Liver (tissue), 9 donors: ENCODE results near the gene MEF2B. TPM values are rescaled to one million over a fixed set of nuclear protein-coding genes. Genes with fewer than 3 reads are reported as not detected.

Experiments
- DNase-seq: peaks from one replicate; pipeline ENCODE4 v3.0.0-alpha.2; 2017; ENCODE audit warnings: low spot score
- H3K27ac ChIP-seq, 2 donors: one replicate each; pipeline ENCODE4 v1.7.0; 2013; ENCODE audit warnings: inconsistent platforms in 2 of 2, low read length in 2 of 2, control low read depth in 1 of 2, low read depth in 1 of 2, mild to moderate bottlenecking in 1 of 2
- H3K27me3 ChIP-seq, 4 donors: one replicate each; pipeline versions ENCODE4 v1.6.1 to v1.7.0; 2013; ENCODE audit warnings: low read length in 3 of 4, inconsistent platforms in 1 of 4, mild to moderate bottlenecking in 1 of 4, moderate library complexity in 1 of 4; ENCODE audit not compliant: control insufficient read depth in 4 of 4, insufficient read depth in 4 of 4
- H3K36me3 ChIP-seq, 4 donors: one replicate each; pipeline versions ENCODE4 v1.6.1 to v1.7.0; 2013; ENCODE audit warnings: low read length in 3 of 4, mild to moderate bottlenecking in 3 of 4, low read depth in 1 of 4, moderate library complexity in 1 of 4; ENCODE audit not compliant: control insufficient read depth in 4 of 4, insufficient read depth in 3 of 4
- H3K4me1 ChIP-seq, 4 donors: one replicate each; pipeline versions ENCODE4 v1.6.1 to v1.7.0; 2013; ENCODE audit warnings: low read length in 3 of 4, mild to moderate bottlenecking in 3 of 4, moderate library complexity in 1 of 4; ENCODE audit not compliant: control insufficient read depth in 4 of 4, insufficient read depth in 4 of 4
- H3K4me3 ChIP-seq, 3 donors: one replicate each; pipeline versions ENCODE4 v1.6.1 to v1.7.0; 2013; ENCODE audit warnings: low read length in 3 of 3, control low read depth in 1 of 3, low read depth in 1 of 3, mild to moderate bottlenecking in 1 of 3
- H3K9ac ChIP-seq, 2 donors: one replicate each; pipeline ENCODE4 v1.7.0; 2013; ENCODE audit warnings: low read length in 2 of 2, mild to moderate bottlenecking in 2 of 2, moderate library complexity in 2 of 2, control low read depth in 1 of 2, low read depth in 1 of 2
- H3K9me3 ChIP-seq, 4 donors: one replicate each; pipeline versions ENCODE4 v1.6.1 to v1.7.0; 2013; ENCODE audit warnings: low read length in 3 of 4; ENCODE audit not compliant: control insufficient read depth in 4 of 4
- CTCF ChIP-seq: fragments of 150-350 bp; IDR thresholded peaks from 2 replicates; pipeline ENCODE4 v1.5.1; 2017; ENCODE audit warnings: improper control_type of control experiment, low read depth, low read length; ENCODE audit not compliant: missing input control
- FOXA1 ChIP-seq: IDR thresholded peaks from 2 replicates; pipeline ENCODE4 v1.6.1; 2016; ENCODE audit warnings: antibody characterized with exemption
- FOXA2 ChIP-seq: IDR thresholded peaks from 2 replicates; pipeline ENCODE4 v1.6.1; 2016; ENCODE audit warnings: antibody characterized with exemption
- GABPA ChIP-seq, 2 donors: IDR thresholded peaks in 1 of 2; conservative IDR thresholded peaks in 1 of 2; 2 replicates each; pipeline ENCODE4 v1.6.1; 2016; ENCODE audit warnings: antibody characterized with exemption in 2 of 2, mild to moderate bottlenecking in 1 of 2, moderate library complexity in 1 of 2
- HNF4A ChIP-seq, 2 donors: conservative IDR thresholded peaks; 2 replicates each; pipeline ENCODE4 v1.6.1; 2016; ENCODE audit warnings: antibody characterized with exemption in 2 of 2, mild to moderate bottlenecking in 2 of 2
- HNF4G ChIP-seq: IDR thresholded peaks from 2 replicates; pipeline ENCODE4 v1.6.1; 2016; ENCODE audit warnings: antibody characterized with exemption
- JUND ChIP-seq, 2 donors: IDR thresholded peaks; 2 replicates each; pipeline ENCODE4 v1.6.1; 2016; ENCODE audit warnings: antibody characterized with exemption in 2 of 2
- MAX ChIP-seq: IDR thresholded peaks from 2 replicates; pipeline ENCODE4 v1.6.1; 2016; ENCODE audit warnings: antibody characterized with exemption
- NR2F2 ChIP-seq: IDR thresholded peaks from 2 replicates; pipeline ENCODE4 v1.6.1; 2016; ENCODE audit warnings: antibody characterized with exemption
- RAD21 ChIP-seq, 2 donors: IDR thresholded peaks; 2 replicates each; pipeline ENCODE4 v1.6.1; 2016; ENCODE audit warnings: antibody characterized with exemption in 2 of 2, mild to moderate bottlenecking in 2 of 2
- REST ChIP-seq: IDR thresholded peaks from 2 replicates; pipeline ENCODE4 v1.6.1; 2016; ENCODE audit warnings: antibody characterized with exemption, mild to moderate bottlenecking
- RXRA ChIP-seq, 2 donors: IDR thresholded peaks; 2 replicates each; pipeline ENCODE4 v1.6.1; 2017 to 2018; ENCODE audit warnings: antibody characterized with exemption in 2 of 2, mild to moderate bottlenecking in 1 of 2
- SP1 ChIP-seq: IDR thresholded peaks from 2 replicates; pipeline ENCODE4 v1.6.1; 2018; ENCODE audit warnings: antibody characterized with exemption, mild to moderate bottlenecking
- TAF1 ChIP-seq: conservative IDR thresholded peaks from 2 replicates; pipeline ENCODE4 v1.6.1; 2016; ENCODE audit warnings: antibody characterized with exemption, mild to moderate bottlenecking
- YY1 ChIP-seq: IDR thresholded peaks from 2 replicates; pipeline ENCODE4 v1.6.1; 2016; ENCODE audit warnings: antibody characterized with exemption, mild to moderate bottlenecking
- ZBTB33 ChIP-seq: IDR thresholded peaks from 2 replicates; pipeline ENCODE4 v1.6.1; 2016; ENCODE audit warnings: antibody characterized with exemption
- WGBS: extraction: QIAGEN DNeasy Blood & Tissue Kit; methylation state at CpG from one replicate; pipeline ENCODE4 v1.1.7; 2013; 5-methylcytosine and 5-hydroxymethylcytosine counted together
- polyA plus RNA-seq, 2 donors: library from polyadenylated mRNA; stranded (reverse) in 1 of 2; unstranded in 1 of 2; fragments of 200-250 nt in 1 of 2; fragments of >200 nt in 1 of 2; fragmentation: Nextera tagmentation in 1 of 2; extraction: Ambion mirVana in 1 of 2; gene quantifications; one replicate each; pipeline versions ENCODE4 v1.2.1 to v1.2.3, GENCODE V29; 2013 to 2015
- total RNA-seq, 2 donors: library from RNA; depleted of rRNA; stranded (reverse); fragments of >200 nt; gene quantifications; one replicate each; pipeline ENCODE4 v1.2.3, GENCODE V29; 2014
- donor health status: healthy.
- donor health status: healthy.
- donor health status: healthy.
- donor health status: healthy.
- donor health status: healthy.

MEF2B gene
- total and polyA plus RNA-seq, 4 donors = 0.08 to 0.39 (median 0.30) TPM; not detected in 1

DNA sequence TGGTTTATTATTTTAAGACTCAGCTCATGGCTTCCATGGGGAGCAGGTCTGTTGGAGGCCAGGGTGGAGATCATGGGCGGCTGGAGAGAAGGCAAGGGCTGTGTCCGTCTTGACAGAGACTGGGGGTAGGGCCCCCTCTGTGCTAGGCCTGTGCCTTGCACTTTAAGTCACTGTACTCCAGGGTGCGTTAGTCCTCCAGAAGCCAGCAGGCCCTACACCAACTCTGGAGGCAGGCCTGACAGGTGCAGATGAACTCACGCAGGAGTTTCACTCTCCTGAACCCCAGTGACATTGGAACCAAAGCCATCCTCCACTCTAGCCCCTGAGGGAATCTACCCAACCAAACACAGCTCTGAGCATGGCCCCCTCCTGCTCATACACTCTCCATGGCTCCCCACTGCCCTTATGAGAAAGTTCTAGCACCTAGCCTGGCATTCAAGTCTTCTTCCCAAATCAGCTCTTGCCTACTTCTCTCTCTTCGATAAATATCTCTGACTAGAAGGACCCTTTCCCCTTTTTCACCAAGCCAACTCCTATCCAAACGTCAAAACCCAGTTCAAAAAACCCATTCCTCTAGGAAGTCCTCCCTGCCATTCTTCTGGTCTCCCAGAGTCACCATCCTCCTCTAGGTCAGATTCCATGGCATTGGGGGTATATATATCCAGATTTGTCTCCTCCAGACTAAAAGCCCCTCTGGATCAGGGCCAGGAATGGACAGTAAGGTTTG, 15.1 kb downstream of the MEF2B start:
- H3K27me3 ChIP-seq = no peaks in the 10 kb centered on the region
- DNase-seq = no peak
- H3K4me3 ChIP-seq = no peak overlapping the region
- TF ChIP-seq GABPA (IDR thresholded peaks at IDR 0.05 in 1 of 2, conservative IDR thresholded peaks at IDR 0.05 in 1 of 2) (no peak), TAF1 (no peak), HNF4G (no peak), RAD21 (IDR thresholded peaks at IDR 0.05) (no peak), FOXA2 (no peak), FOXA1 (no peak), RXRA (IDR thresholded peaks at IDR 0.05) (no peak), SP1 (no peak), REST (no peak), HNF4A (conservative IDR thresholded peaks at IDR 0.05) (no peak), ZBTB33 (no peak), MAX (no peak)
- no peak overlapping the region for H3K9ac ChIP-seq
- H3K36me3 ChIP-seq = no peaks in the 10 kb centered on the region
- 93% methylated on average over 6 of the region's 6 CpGs for WGBS
- H3K27ac ChIP-seq = no peak overlapping the region
- no peaks in the 10 kb centered on the region for H3K9me3 ChIP-seq
- no peaks in the 10 kb centered on the region for H3K4me1 ChIP-seq

DNA sequence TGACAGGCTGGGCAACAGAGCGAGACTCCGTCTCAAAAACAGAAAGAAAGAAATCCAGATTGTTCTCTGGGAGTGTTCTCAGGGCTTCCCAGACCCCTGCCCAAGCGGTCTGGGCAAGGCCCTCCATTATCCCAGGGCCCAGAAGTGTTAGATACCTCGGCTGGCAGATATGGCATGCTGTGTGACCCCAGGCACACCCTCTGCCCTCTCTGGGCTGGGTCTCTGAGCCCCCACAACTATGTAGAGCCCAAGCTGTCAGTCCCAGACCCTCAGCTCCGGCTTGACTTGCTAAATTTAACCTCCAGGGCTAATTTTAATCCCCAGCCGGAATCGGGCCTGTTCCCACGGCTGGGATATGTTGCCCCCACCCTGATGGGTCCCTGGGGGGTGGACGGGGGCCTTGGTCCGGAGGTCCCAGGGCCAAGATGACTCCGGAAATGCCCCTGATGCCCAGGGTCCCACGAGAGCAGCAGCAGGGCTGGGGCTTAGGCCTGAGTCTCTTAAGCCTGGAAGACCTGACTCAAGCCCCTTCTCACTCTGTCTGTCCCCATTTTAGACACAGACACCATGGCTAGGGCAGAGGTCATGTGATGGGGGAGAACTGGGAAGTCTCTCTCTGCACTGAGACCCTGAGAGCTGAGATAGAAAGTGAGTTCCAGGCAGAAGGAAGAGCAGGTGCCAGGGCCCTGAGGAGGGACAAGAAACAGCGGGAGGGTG, 17.2 kb downstream of the MEF2B start:
- Histone ChIP-seq H3K36me3 (peaks cover 0 to 10% (median 5%) of the 10 kb centered on the region in 4 donors), H3K4me1 (no peaks in the 10 kb centered on the region), H3K9ac (no peak overlapping the region), H3K27ac (no peak overlapping the region), H3K4me3 (no peak overlapping the region), H3K27me3 (no peaks in the 10 kb centered on the region), H3K9me3 (no peaks in the 10 kb centered on the region)
- 81% methylated on average over 13 of the region's 13 CpGs for WGBS
- no peak for DNase-seq
- no peak for TF ChIP-seq YY1
- no peak for TF ChIP-seq TAF1
- no peak for TF ChIP-seq JUND (IDR thresholded peaks at IDR 0.05)
- TF ChIP-seq SP1 = no peak
- no peak for TF ChIP-seq ZBTB33
- no peak for TF ChIP-seq FOXA1
- TF ChIP-seq RXRA (IDR thresholded peaks at IDR 0.05) = no peak
- no peak for TF ChIP-seq REST
- TF ChIP-seq NR2F2 = no peak
- TF ChIP-seq CTCF = no peak
- no peak for TF ChIP-seq HNF4A (conservative IDR thresholded peaks at IDR 0.05)
- no peak for TF ChIP-seq RAD21 (IDR thresholded peaks at IDR 0.05)
